HG03469 (cell line): ENCODE data around the gene GARIN6.
"Not testable (repeated sequence)": the region's sequence is repeated elsewhere in the genome, so short reads cannot be mapped to it uniquely, and the experiment has no call there.

Source experiments
- ATAC-seq: cut with Tn5 transposase; IDR thresholded peaks from one replicate; pipeline ENCODE4 v1.9.1; 2021; ENCODE audit warnings: mild to moderate bottlenecking, moderate library complexity, moderate number of reproducible peaks; ENCODE audit not compliant: unreplicated experiment

Gene GARIN6

GRCh38 chr12:99647453-99647852, at the start of gene GARIN6:
TSS of gene GARIN6 (plus strand) at chr12:99647753. CDS start at chr12:99648175, 422 bp downstream.
- ATAC-seq, result no peak

GRCh38 chr12:99598785-99599184, 48.8 kb upstream of the GARIN6 start:
- ATAC-seq, result no peak

DNA sequence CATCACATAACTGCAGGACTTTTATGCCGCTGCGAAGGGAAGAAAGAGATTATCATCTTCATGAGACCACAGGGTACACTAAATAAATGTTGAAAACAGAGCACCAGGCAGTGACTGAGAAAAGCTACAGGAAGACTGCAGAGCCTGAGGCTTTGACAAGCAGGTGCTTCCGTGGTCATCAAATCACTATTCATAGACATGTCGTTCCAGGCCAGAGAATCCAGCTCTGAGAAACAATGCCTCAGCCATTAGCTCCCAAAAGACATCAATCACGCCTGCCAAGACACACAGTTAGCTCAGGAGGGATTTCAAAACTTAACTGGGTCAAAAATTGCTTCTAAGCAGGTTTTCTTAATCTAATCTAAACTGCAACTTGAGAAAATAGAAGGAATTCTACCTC, 47.2 kb upstream of the GARIN6 start:
- peak; percentile 87 for ATAC-seq

GRCh38 chr12:99609455-99610181, 37.9 kb upstream of the GARIN6 start:
- no peak for ATAC-seq

- no peak for ATAC-seq
Observed at GRCh38 chr12:99611117-99611516, 36.4 kb upstream of the GARIN6 start.

DNA sequence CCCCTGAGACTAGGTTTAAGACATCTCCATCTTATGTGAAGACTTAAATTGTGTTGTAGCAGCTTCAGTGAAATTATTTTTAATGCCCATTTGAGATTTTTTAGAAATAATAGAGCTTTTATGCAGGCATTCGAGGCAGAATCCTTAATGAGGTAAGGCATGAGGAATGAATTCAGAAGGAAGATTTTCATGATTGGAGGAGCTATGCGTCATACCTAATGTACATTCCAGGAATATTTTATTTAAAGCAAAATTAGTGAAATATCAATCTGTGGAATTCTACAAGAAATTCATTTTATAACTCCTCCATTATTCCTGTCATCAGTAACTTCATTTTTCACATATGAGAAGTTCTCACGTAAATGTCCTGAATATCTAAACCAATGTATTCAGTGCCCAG, 36.0 kb upstream of the GARIN6 start:
- no peak for ATAC-seq

GRCh38 chr12:99618657-99619056, 28.9 kb upstream of the GARIN6 start:
- ATAC-seq, result no peak

DNA sequence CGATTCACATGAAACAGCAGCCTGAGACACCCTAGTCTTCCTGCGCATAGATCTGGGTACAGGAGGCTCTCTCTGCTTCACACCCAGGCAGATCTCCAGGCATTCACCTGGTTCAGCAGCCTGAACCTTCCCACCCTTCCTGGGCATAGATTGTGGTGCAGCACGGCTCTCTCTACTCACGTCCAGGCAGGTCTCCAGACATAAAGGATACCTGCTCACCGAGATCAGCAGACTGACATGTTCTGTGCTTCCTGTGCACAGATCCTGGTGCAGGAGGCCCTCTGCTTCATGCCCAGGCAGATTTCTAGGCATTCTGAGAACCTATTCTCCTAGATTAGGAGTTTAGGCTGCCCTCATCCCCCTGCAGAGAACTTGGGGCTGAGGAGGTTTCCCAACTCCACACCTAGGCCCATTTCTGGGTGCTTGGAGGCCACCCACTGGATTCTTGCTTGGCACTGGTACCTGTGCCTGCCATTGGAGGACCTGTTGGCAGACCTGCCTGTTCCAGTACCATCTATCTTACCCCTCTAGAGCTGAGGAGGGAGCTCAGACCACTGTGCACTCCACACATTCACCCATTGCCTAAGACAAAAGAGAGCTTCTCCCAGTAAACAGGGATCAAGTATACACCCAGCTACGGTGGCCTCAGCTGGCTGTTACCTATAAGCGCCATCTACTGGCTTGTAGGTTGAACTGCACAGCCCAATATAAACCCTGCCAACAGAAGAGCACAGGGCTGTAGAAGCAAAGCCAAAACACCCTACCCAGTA, 28.0 kb upstream of the GARIN6 start:
- ATAC-seq, result peak; percentile 93

DNA sequence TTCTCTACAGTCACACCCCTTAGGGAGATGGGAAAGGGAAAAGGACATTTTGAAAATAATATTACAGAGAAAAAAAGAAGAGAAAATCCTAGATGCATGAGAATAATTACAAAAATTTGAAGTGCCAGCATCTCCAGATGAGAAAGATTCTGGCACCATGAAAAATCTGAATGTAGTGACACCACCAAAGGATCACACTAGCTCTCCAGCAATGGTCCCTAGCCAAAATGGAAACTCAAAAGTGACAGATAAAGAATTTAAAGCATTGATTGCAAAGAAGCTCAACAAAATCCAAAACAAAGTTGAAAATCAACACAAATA, 27.4 kb upstream of the GARIN6 start:
- ATAC-seq, result no peak

DNA sequence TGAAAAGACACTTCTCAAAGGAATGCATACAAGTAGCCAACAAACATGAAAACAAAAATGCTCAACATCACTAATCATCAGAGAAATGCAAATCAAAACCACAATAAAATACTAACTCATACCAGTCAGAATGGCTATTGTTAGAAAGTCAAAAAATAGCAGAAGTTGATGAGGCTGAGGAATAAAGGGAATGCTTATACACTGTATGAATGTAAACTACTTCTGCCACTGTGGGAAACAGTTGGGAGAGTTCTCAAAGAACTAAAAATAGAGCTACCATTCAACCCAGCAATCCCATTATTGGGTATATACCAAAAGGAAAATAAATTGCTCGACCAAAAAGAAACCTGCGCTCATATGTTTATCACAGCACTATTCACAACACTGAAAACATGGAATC, 23.0 kb upstream of the GARIN6 start:
- ATAC-seq, result not testable (repeated sequence)

GRCh38 chr12:99627459-99627858, 20.1 kb upstream of the GARIN6 start:
- ATAC-seq, result no peak

DNA sequence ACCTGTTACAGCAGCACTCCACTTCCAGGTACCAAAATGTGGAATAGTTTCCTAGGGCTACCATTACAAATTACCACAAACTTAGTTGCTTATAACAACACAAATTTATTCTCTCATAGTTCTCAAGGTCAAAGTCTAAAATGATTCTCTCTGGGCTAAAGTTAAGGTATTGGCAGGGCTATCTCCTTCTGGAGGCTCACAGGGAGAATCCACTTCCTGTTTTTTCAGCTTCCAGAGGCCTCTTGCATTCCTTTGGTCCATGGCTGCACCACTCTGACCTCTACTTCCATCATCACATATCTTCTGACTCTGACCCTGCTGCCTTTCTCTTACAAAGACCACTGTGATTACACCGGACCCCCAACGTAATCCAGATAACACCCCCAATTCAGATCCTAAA, 2.9 kb upstream of the GARIN6 start:
- ATAC-seq, result no peak

GRCh38 chr12:99648183-99648582, 630 bp downstream of the GARIN6 start:
- no peak for ATAC-seq

DNA sequence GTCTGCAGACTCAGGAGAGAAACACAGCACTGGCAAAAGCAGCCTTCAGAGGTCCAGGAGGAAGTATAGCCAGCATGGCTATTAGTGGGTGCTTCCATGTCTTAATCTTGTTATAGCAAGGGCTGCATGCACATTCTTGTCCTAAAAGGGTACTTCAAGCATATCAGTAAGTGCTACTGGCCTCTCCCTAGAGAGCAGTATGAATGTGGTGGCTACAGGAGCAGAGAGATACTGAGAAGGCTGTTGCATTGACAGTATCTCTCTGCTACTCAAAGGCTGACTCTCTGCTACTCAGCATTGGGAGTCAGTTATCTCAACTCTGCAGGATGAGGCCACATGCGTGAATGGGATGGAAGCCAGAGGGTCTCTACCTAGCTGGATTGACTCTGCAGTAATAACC, 2.0 kb downstream of the GARIN6 start:
- no peak for ATAC-seq

- no peak for ATAC-seq
Observed at GRCh38 chr12:99658671-99659349, 11.3 kb downstream of the GARIN6 start.

GRCh38 chr12:99670635-99671034, 23.1 kb downstream of the GARIN6 start:
- no peak for ATAC-seq

DNA sequence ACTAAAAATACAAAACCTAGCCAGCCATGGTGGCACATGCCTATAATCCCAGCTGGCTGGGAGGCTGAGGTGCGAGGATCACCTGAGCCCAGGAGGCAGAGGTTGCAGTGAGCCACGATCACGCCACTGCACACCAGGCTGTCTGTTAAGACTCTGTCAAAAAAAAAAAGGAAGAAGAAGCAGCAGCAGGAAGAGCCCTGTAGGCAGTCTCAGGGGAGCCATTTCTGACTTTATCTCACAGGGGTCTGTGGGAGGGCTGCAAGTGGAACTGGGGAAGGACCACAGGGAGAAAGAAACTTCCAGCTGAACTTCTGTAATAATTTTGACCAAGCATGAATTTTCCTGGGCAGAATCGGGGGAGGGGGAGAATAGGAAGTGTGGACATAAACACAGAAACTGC, 32.7 kb downstream of the GARIN6 start:
- no peak for ATAC-seq

DNA sequence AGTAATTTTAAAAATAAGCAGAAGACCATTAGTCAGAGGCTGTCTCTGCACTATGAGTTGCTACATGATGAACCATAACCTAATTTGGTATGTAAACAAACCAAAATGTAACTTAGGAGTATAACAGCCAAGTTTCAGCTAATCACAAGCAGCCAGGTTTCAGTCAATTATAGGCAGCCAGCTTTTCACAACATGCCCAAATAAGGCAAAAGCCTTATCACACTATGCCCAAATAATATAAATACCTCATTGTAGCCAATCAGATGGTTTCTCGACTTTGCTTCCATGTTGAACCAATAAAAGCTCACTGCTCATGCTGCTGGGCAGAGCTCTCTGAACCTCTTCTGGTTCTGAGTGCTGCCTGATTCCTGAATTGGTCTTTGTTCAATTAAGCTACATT, 38.6 kb downstream of the GARIN6 start:
- ATAC-seq, result no peak

- ATAC-seq, result no peak
Observed at GRCh38 chr12:99695050-99695449, 47.5 kb downstream of the GARIN6 start.
